ENCODE measurements around the gene DEFB131B. TPM values are rescaled to one million over a fixed set of nuclear protein-coding genes. Genes with fewer than 3 reads are reported as not detected.
A peak's percentile ranks its signal among the peaks of the same experiment; 100 is the strongest.
"Not testable (repeated sequence)": the region's sequence is repeated elsewhere in the genome, so short reads cannot be mapped to it uniquely, and the experiment has no call there.

DEFB131B gene, protein sequence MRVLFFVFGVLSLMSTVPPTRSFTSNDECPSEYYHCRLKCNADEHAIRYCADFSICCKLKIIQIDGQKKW
- total RNA-seq, result not detected in 2 replicates

- DNase-seq (ENCODE audit: low read depth); H3K4me3 ChIP-seq (ENCODE audit: low read depth, low read length): not testable (repeated sequence)
Measured at GRCh38 chr11:71878059-71878458, at the start of gene DEFB131B. DEFB131B (plus strand) TSS chr11:71878453; CDS start chr11:71878453, 0 bp downstream.

GRCh38 chr11:71829247-71829646 is 49.0 kb upstream of the DEFB131B start:
- not testable (repeated sequence) for H3K4me3 ChIP-seq (ENCODE audit: low read depth, low read length)

DNA sequence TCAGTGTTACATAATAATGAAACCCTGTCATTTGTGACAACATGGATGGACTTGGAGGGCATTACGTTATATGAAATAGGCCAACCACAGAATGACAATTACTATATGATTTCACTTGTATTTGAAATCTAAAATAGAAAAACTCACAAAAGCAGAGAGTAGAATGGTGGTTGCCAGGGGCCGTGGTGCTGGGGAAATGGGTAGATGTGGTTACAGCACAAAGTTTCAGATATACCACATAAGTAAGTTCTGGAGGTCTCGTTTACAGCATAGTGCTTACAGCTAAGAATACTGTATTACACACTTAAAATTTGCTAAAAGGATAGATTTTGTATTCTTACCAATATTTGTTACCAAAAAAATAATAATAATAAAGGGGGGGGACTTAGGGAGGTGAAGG is 48.6 kb upstream of the DEFB131B start:
- not testable (repeated sequence) for DNase-seq (ENCODE audit: low read depth); H3K4me3 ChIP-seq (ENCODE audit: low read depth, low read length)

More at GRCh38 chr11:71829247-71829646, 49.0 kb upstream of the DEFB131B start:
- DNase-seq (ENCODE audit: low read depth), result not testable (repeated sequence)

GRCh38 chr11:71832811-71833210 is 45.4 kb upstream of the DEFB131B start, which contains the start of gene DEFB108B:
DEFB108B (plus strand) TSS chr11:71833200; CDS start chr11:71833200, 0 bp downstream.
- H3K4me3 ChIP-seq (ENCODE audit: low read depth, low read length), result not testable (repeated sequence)
- peak; percentile 23 for DNase-seq (ENCODE audit: low read depth)

DNA sequence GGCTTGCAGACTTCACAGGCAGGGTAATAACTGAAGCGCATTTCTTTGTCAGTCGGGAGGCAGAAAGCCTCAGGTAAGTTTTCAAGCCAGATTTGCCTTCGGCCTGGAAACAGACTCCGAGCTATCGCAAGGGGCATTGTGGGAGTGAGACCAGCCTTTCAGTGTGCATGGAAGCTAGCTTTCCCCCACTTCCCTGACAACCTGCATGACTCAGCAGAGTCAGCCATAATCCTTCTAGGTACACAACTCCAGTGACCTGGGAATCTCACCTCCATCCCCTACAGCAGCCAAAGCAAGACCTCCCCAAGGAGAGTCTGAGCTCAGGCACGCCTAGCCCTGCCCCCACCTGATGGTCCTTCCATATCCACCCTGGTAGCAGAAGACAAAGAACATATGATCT is 35.5 kb upstream of the DEFB131B start:
- not testable (repeated sequence) for DNase-seq (ENCODE audit: low read depth); H3K4me3 ChIP-seq (ENCODE audit: low read depth, low read length)

- DNase-seq (ENCODE audit: low read depth); H3K4me3 ChIP-seq (ENCODE audit: low read depth, low read length): not testable (repeated sequence)
Measured at GRCh38 chr11:71843355-71843754, 34.9 kb upstream of the DEFB131B start.

- H3K4me3 ChIP-seq (ENCODE audit: low read depth, low read length), result no peak overlapping the region
- TF ChIP-seq, protein P1, sequence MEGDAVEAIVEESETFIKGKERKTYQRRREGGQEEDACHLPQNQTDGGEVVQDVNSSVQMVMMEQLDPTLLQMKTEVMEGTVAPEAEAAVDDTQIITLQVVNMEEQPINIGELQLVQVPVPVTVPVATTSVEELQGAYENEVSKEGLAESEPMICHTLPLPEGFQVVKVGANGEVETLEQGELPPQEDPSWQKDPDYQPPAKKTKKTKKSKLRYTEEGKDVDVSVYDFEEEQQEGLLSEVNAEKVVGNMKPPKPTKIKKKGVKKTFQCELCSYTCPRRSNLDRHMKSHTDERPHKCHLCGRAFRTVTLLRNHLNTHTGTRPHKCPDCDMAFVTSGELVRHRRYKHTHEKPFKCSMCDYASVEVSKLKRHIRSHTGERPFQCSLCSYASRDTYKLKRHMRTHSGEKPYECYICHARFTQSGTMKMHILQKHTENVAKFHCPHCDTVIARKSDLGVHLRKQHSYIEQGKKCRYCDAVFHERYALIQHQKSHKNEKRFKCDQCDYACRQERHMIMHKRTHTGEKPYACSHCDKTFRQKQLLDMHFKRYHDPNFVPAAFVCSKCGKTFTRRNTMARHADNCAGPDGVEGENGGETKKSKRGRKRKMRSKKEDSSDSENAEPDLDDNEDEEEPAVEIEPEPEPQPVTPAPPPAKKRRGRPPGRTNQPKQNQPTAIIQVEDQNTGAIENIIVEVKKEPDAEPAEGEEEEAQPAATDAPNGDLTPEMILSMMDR (IDR thresholded peaks at IDR 0.05; ENCODE audit: insufficient read depth, low read depth, low read length), result no peak
- no peak for DNase-seq (ENCODE audit: low read depth)
Measured at GRCh38 chr11:71843858-71844257, 34.4 kb upstream of the DEFB131B start.

GRCh38 chr11:71853895-71854294 is 24.4 kb upstream of the DEFB131B start:
- DNase-seq (ENCODE audit: low read depth); H3K4me3 ChIP-seq (ENCODE audit: low read depth, low read length): not testable (repeated sequence)

GRCh38 chr11:71855880-71856279 is 22.4 kb upstream of the DEFB131B start:
- not testable (repeated sequence) for H3K4me3 ChIP-seq (ENCODE audit: low read depth, low read length); DNase-seq (ENCODE audit: low read depth)

GRCh38 chr11:71860835-71861234 is 17.4 kb upstream of the DEFB131B start:
- H3K4me3 ChIP-seq (ENCODE audit: low read depth, low read length); DNase-seq (ENCODE audit: low read depth): not testable (repeated sequence)

DNA sequence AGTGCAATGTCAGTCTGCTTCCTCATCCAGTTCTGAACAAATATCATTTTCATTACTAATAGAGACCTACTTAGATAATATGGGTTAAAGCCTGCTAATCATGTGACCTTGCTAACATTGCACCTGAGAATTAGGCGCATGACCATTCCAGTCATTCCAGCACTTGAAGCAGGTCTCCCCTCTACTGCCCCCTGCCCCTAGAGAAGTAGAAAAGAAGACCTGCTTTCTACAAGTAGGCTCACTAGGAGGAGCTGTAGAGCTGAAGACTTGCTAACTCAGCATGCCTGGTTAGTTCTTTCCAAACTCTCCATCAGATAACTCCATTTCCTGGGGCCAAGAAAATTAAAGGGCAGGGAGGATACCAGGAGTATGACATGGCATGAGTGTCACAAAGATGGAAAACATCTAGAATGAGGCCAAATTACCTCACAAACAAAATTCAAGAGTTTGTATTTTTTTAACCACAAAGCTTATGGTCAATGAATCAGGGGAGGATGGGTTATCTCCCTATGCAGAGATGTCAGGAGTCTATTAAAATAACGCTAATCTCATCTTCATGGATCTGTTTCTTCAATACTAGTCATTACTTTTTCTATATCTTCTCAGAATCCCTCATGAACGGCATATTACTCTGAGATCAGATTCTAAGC is 14.2 kb upstream of the DEFB131B start:
- TF ChIP-seq, protein P1 (IDR thresholded peaks at IDR 0.05; ENCODE audit: insufficient read depth, low read depth, low read length), result peak; percentile 70
- not testable (repeated sequence) for H3K4me3 ChIP-seq (ENCODE audit: low read depth, low read length)
- DNase-seq (ENCODE audit: low read depth), result peak; percentile 66

- H3K4me3 ChIP-seq (ENCODE audit: low read depth, low read length); DNase-seq (ENCODE audit: low read depth): not testable (repeated sequence)
Measured at GRCh38 chr11:71867209-71867608, 11.0 kb upstream of the DEFB131B start.

DNA sequence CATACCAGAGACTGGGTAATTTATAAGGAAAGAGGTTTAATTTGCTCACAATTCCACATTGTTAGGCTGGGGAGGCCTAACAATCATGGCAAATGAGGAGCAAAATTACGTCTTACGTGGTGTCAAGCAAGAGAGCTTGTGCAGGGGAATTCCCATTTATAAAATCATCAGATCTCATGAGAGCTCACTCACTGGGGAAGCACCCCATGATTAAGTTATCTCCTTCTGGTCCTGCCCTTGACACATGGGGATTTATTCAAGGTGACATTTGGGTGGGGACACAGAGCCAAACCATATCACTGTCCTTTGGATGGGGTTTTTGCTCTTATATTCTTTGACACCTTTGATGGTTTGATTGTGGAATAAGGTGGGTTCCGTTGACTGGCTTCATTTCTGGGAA is 8.3 kb upstream of the DEFB131B start:
- not testable (repeated sequence) for DNase-seq (ENCODE audit: low read depth)

DNA sequence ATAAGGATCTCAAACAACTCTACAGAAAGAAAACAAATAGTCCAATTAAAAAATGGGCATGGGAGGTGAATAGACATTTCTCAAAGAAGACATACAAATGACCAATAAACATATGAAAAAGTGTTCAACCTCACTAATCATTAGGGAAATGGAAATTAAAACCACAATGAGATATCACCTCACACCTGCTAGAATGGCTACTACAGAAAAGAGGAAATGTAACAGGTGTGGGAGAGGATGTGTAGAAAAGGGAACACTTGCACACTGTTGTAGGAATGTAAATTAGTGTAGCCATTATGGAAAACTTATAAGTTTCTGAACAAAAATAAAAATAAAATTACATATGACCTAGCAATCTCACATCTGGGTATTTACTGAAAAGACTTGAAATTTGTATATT is 7.6 kb upstream of the DEFB131B start:
- DNase-seq (ENCODE audit: low read depth), result not testable (repeated sequence)

More for the DNA sequence above, 8.3 kb upstream of the DEFB131B start:
- H3K4me3 ChIP-seq (ENCODE audit: low read depth, low read length), result not testable (repeated sequence)

GRCh38 chr11:71876262-71876661 is 2.0 kb upstream of the DEFB131B start:
- not testable (repeated sequence) for H3K4me3 ChIP-seq (ENCODE audit: low read depth, low read length); DNase-seq (ENCODE audit: low read depth)

More for the DNA sequence above, 7.6 kb upstream of the DEFB131B start:
- H3K4me3 ChIP-seq (ENCODE audit: low read depth, low read length), result not testable (repeated sequence)

DNA sequence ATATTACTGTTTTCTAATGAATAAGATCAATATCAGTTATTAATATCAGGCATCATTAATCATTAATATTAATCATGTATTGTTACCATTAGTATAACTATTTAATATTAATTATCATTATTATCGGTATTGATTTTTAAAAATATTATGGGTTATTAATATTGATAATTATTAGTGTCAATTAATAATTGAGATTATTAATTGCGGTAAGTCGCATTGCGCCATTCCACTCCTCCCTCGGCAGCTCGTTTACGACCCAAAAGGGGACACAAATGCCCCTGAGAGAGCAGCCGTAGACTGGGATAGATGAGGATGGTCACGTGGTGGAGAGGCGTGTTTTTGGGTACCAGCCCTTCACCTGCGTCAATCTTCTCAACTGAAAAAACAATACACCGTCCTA is 7.6 kb downstream of the DEFB131B start:
- not testable (repeated sequence) for H3K4me3 ChIP-seq (ENCODE audit: low read depth, low read length); DNase-seq (ENCODE audit: low read depth)

DNA sequence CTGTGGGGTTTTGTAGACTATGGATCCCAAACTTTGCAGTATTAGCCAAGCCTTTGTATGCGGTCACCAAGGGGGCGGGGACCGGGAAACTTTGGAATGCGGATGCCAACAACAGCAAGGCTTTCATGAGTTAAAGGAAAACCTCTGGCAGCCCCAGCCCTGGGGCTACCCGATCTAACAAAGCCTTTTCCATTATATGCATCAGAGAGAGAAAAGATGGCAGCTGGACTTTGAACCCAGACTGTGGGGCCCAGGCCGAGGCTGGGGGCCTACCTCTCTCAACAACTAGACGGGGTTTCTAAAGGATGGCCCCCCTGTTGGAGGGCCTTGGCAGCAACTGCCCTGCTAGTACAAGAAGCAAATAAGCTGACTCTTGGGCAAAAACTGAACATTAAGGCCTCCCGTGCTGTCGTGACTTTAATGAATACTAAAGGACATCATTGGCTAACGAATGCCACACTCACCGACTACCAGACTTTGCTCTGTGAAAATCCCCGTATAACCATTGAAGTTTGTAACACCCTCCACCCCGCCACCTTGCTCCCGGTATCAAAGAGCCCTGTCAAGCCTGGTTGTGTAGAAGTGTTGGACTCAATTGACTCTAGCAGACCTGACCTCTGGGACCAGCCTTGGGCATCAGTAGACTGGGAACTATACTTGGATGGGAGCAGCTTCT is 10.2 kb downstream of the DEFB131B start:
- H3K4me3 ChIP-seq (ENCODE audit: low read depth, low read length); DNase-seq (ENCODE audit: low read depth): not testable (repeated sequence)

All from fibroblast of villous mesenchyme (primary cell).